IPS DF 6.9 (cell line): ENCODE data around the gene THSD4.
"Not testable (repeated sequence)": the region's sequence is repeated elsewhere in the genome, so short reads cannot be mapped to it uniquely, and the experiment has no call there.

Experiments used
- DNase-seq: peaks from one replicate; pipeline ENCODE4 v3.0.0-alpha.2; 2013; ENCODE audit warnings: low read depth, low spot score
- H3K27ac ChIP-seq: one replicate; pipeline ENCODE4 v1.5.1; 2013; ENCODE audit warnings: low read length, control low read depth
- H3K27me3 ChIP-seq: 2 replicates; pipeline ENCODE4 v1.6.1; 2013; ENCODE audit warnings: mild to moderate bottlenecking, low read length; ENCODE audit not compliant: control insufficient read depth, insufficient read depth
- H3K36me3 ChIP-seq: 2 replicates; pipeline ENCODE4 v1.6.1; 2013; ENCODE audit warnings: low read length; ENCODE audit not compliant: control insufficient read depth, insufficient read depth
- H3K4me1 ChIP-seq: 2 replicates; pipeline ENCODE4 v1.6.1; 2013; ENCODE audit warnings: low read length; ENCODE audit not compliant: control insufficient read depth, insufficient read depth
- H3K4me3 ChIP-seq: 2 replicates; pipeline ENCODE4 v1.5.1; 2013; ENCODE audit warnings: mild to moderate bottlenecking, low read length
- H3K9me3 ChIP-seq: 2 replicates; pipeline ENCODE4 v1.6.1; 2013; ENCODE audit warnings: low read length, inconsistent platforms; ENCODE audit not compliant: control insufficient read depth, insufficient read depth
- WGBS: extraction: QIAGEN DNeasy Blood & Tissue Kit; methylation state at CpG from one replicate; pipeline ENCODE4 v1.1.7; 2013; ENCODE audit warnings: mixed read lengths, missing lambda C conversion rate; ENCODE audit not compliant: insufficient read length, insufficient coverage; 5-methylcytosine and 5-hydroxymethylcytosine counted together

THSD4 gene

DNA sequence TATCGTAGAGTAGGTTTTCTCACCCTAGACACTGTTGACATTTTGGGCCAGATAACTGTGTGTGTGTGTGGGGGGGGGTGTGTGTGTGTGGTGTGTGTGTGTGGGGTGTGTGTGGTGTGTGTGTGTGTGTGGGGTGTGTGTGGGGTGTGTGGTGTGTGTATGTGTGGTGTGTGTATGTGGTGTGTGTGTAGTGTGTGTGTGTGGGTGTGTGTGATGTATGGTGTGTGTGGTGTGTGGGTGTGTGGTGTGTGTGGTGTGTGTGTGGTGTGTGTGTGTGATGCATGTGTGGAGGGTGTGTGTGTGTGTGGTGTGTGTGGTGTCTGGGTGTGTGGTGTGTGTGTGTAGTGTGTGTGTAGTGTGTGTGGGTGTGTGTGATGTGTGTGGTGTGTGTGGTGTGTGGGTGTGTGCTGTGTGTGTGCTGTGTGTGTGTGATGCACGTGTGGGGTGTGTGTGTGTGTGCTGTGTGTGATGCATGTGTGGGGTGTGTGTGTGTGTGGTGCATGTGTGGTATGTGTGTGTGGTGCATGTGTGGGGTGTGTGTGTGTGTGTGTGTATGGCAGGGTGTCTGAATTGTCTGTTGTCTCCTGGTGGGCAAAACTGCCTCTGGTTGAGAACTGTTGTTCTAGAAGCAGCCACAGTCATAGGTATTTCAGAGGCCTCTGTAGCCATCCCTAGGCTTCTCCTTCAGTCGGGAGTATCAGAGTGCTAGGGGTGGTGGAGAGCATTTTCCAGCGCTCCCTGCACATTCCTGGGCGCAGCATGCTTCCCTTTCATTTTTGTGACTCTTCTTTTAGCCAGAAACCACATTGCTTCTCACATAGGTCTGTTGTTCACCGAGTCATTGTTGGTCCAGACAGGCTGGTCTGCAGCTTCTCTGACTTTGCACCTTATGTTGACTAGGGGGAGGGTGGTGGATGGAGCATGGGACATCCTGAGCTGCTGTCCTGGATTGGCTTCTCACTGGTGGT, 84.4 kb downstream of the THSD4 start:
- H3K27ac ChIP-seq, result no peak overlapping the region
- peaks cover 11% of the 10 kb centered on the region; the same call in 1 of the 2 replicates for H3K4me1 ChIP-seq
- H3K36me3 ChIP-seq, result 0 out of 2 replicates have a peak, but pooled peaks cover 2% of the 10 kb centered on the region
- H3K4me3 ChIP-seq, result no peak overlapping the region
- no CpG with 5 or more reads among the region's 6 CpGs for WGBS
- no peak for DNase-seq
- no peaks in the 10 kb centered on the region for H3K9me3 ChIP-seq
- no peaks in the 10 kb centered on the region for H3K27me3 ChIP-seq

DNA sequence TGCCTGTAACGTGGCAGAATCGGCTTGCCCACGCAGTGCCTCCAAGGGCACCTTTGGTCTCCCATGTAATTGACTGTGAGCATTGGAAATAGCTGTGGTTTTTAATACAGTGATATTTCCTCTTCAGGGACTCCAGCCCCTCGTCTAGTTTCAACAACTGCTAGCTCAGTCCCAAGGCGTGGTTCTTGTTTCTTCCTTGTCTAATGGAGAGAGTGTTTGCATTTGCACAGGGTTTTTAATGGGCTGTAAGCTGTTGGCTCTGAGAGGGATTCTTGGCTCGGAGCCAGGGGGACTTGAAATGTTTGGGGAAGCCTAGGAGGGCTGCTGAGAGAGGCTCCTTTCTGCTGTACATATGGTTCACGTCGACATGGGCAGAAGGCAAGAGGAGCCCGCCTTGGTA, 86.2 kb downstream of the THSD4 start:
- no peak overlapping the region for H3K4me3 ChIP-seq
- peaks cover 16% of the 10 kb centered on the region for H3K4me1 ChIP-seq
- no peaks in the 10 kb centered on the region for H3K27me3 ChIP-seq
- H3K27ac ChIP-seq, result no peak overlapping the region
- no peaks in the 10 kb centered on the region for H3K9me3 ChIP-seq
- WGBS, result no CpG with 5 or more reads among the region's 9 CpGs
- 0 out of 2 replicates have a peak, but pooled peaks cover 2% of the 10 kb centered on the region for H3K36me3 ChIP-seq
- DNase-seq, result no peak

DNA sequence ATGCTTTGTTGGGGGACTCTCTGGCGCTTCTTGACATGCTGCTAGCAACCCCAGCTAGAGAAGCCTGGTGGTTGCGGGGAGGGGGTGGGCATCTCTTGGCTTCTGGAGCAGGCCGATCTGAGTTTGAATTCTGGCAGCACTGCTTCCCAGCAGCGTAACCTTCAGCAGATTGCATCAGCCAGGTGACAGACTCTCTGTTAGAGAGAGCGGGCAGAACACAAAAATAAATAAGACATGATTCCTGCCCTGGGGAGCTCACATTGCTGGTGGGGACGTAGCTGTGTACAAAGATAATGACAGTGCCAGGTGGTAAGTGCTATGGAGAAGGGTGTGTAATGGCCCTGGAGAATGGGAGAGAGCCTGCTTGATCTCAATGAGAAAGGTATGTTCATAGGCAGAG, 87.4 kb downstream of the THSD4 start:
- 0 out of 2 replicates have a peak, but pooled peaks cover 2% of the 10 kb centered on the region for H3K36me3 ChIP-seq
- no peak overlapping the region for H3K27ac ChIP-seq
- H3K4me1 ChIP-seq, result peaks cover 16% of the 10 kb centered on the region
- H3K4me3 ChIP-seq, result no peak overlapping the region
- H3K27me3 ChIP-seq, result no peaks in the 10 kb centered on the region
- no peaks in the 10 kb centered on the region for H3K9me3 ChIP-seq
- no peak for DNase-seq
- WGBS, result no CpG with 5 or more reads among the region's 6 CpGs

- no CpG with 5 or more reads among the region's 13 CpGs for WGBS
- Histone ChIP-seq H3K4me3 (no peak overlapping the region), H3K27me3 (no peaks in the 10 kb centered on the region), H3K9me3 (no peaks in the 10 kb centered on the region), H3K4me1 (peaks cover 16% of the 10 kb centered on the region), H3K27ac (no peak overlapping the region), H3K36me3 (0 out of 2 replicates have a peak, but pooled peaks cover 2% of the 10 kb centered on the region)
- DNase-seq, result peak; percentile 95
Observed at GRCh38 chr15:71203586-71204474, 88.6 kb downstream of the THSD4 start.

- H3K27ac ChIP-seq, result no peak overlapping the region
- H3K4me1 ChIP-seq, result peaks cover 13% of the 10 kb centered on the region
- H3K4me3 ChIP-seq, result no peak overlapping the region
- no CpG with 5 or more reads among the region's 4 CpGs for WGBS
- H3K9me3 ChIP-seq, result no peaks in the 10 kb centered on the region
- no peaks in the 10 kb centered on the region for H3K27me3 ChIP-seq
- no peak for DNase-seq
- H3K36me3 ChIP-seq, result no peaks in the 10 kb centered on the region
Observed at GRCh38 chr15:71207141-71207540, 91.9 kb downstream of the THSD4 start.

DNA sequence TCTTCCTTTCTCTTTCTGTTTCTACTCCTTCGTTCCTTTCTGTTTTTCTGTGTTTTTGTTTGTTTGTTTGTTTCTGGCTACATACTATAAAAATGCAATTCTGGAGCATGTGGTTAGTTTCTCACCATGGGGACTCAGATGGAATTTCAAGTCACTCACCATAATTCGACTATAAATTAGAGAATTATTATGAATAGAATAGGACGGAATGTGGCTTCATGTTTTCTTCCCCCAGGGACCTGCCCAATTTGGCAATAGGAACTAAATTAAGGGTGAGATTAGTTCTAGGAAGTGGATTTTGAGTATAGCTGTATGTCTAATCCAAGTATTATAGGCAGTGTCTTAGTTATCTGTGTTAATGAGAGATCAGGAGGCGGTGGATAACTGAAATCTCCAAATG, 96.9 kb downstream of the THSD4 start:
- H3K9me3 ChIP-seq, result no peaks in the 10 kb centered on the region
- H3K4me3 ChIP-seq, result no peak overlapping the region
- no peak overlapping the region for H3K27ac ChIP-seq
- no peaks in the 10 kb centered on the region for H3K27me3 ChIP-seq
- WGBS, result no CpG with 5 or more reads among the region's 4 CpGs
- no peak for DNase-seq
- H3K36me3 ChIP-seq, result no peaks in the 10 kb centered on the region
- H3K4me1 ChIP-seq, result peaks cover 1% of the 10 kb centered on the region; the same call in 1 of the 2 replicates

- not testable (repeated sequence) for DNase-seq, H3K27me3 ChIP-seq, H3K27ac ChIP-seq, H3K4me1 ChIP-seq, H3K36me3 ChIP-seq, H3K9me3 ChIP-seq, H3K4me3 ChIP-seq
- WGBS, result no CpG with 5 or more reads among the region's 8 CpGs
Observed at GRCh38 chr15:71213943-71214342, 98.7 kb downstream of the THSD4 start.

DNA sequence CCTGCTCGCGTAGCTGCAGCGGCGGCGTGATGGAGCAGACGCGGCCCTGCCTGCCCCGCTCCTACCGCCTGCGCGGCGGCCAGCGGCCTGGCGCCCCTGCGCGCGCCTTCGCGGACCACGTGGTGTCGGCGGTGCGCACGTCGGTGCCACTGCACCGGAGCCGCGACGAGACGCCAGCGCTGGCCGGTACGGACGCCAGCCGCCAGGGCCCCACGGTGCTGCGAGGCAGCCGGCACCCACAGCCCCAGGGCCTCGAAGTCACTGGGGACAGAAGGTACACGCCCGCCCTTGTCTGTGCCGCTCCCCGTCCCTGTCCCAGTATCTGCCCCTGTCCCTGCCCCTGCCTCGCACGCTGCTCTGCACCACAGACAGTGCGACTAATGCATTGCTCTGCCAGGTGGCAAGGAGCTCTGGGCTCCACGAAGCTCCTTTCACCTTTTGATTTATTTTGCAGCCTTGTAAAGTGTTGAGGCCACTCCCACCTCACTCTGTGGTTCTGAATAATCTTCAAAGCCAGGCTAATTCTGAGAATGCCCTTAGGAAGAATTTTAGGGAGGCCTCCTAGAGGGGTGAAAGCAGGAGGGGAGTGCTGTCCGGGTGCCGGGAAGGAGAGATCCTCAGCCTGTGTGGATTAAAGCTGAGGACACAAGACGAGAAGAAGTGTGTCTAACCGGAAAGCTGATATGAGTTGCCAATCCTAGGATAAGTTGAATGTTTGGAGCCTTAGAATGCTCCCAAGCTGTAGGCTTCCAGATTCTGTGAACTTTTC, 100.0 kb downstream of the THSD4 start:
- no peak for DNase-seq
- H3K27ac ChIP-seq, result no peak overlapping the region
- no CpG with 5 or more reads among the region's 51 CpGs for WGBS
- no peaks in the 10 kb centered on the region for H3K27me3 ChIP-seq
- H3K4me3 ChIP-seq, result no peak overlapping the region; the same call in 1 of the 2 replicates
- peaks cover 1% of the 10 kb centered on the region; the same call in 1 of the 2 replicates for H3K4me1 ChIP-seq
- no peaks in the 10 kb centered on the region for H3K36me3 ChIP-seq
- H3K9me3 ChIP-seq, result no peaks in the 10 kb centered on the region

GRCh38 chr15:71218272-71218805, 103.1 kb downstream of the THSD4 start:
- no peak overlapping the region for H3K4me3 ChIP-seq
- H3K27ac ChIP-seq, result no peak overlapping the region
- WGBS, result no CpG with 5 or more reads among the region's 5 CpGs
- DNase-seq, result no peak
- H3K27me3 ChIP-seq, result no peaks in the 10 kb centered on the region
- H3K4me1 ChIP-seq, result peaks cover 1% of the 10 kb centered on the region; the same call in 1 of the 2 replicates
- H3K9me3 ChIP-seq, result no peaks in the 10 kb centered on the region
- no peaks in the 10 kb centered on the region for H3K36me3 ChIP-seq
